A172 (cell line): ENCODE measurements around the gene CETP. TPM values are rescaled to one million over a fixed set of nuclear protein-coding genes. Genes with fewer than 3 reads are reported as not detected.
"Not testable (repeated sequence)": the region's sequence is repeated elsewhere in the genome, so short reads cannot be mapped to it uniquely, and the experiment has no call there.

Experiments used
- DNase-seq: peaks from one replicate; pipeline ENCODE4 v3.0.0-alpha.2; 2015; ENCODE audit warnings: low spot score
- total RNA-seq: library from RNA; depleted of rRNA; stranded (reverse); fragments of >200 nt; shearing (Covaris generic); gene quantifications from 2 replicates; pipeline ENCODE4 v1.2.3, GENCODE V29; 2014

Gene CETP
- total RNA-seq, 1 experiment from 2014 or later = not detected

GRCh38 chr16:56980792-56981724 is 19.3 kb downstream of the CETP start:
- DNase-seq = no peak

DNA sequence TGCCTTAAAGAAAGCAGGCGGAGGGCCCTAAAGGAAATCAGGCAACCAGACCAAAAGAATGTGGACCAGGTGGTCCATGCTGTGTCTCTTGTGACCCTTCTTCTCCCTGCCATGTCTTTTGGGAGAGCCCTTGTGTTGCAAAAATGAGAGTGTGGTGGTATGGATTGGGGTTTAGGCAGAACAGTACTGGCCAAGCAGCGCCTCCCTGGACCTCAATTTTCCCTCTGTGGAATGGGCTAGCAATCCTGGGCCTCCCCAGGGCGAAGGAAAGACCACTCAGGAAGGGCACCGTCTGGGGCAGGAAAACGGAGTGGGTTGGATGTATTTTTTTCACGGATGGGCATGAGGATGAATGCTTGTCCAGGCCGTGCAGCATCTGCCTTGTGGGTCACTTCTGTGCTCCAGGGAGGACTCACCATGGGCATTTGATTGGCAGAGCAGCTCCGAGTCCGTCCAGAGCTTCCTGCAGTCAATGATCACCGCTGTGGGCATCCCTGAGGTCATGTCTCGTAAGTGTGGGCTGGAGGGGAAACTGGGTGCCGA is 20.1 kb downstream of the CETP start:
- no peak for DNase-seq

- no peak for DNase-seq
These were observed 20.9 kb downstream of the CETP start for GRCh38 chr16:56982695-56983094.

DNA sequence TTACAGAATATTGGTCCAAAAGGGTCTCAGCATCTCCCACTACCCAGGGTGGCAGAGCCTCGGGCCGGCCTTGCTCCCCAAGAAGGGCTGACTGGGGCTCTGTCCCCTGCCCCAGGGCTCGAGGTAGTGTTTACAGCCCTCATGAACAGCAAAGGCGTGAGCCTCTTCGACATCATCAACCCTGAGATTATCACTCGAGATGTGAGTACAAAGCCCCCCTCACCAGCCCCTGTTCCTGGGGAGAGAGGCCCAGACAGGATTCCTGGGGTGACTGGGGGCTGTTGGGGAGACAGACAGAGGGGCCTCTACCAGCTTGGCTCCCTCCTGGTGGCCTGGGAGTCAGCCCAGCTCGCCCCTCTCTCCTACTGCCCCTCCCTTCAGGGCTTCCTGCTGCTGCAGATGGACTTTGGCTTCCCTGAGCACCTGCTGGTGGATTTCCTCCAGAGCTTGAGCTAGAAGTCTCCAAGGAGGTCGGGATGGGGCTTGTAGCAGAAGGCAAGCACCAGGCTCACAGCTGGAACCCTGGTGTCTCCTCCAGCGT is 21.5 kb downstream of the CETP start:
- no peak for DNase-seq

DNA sequence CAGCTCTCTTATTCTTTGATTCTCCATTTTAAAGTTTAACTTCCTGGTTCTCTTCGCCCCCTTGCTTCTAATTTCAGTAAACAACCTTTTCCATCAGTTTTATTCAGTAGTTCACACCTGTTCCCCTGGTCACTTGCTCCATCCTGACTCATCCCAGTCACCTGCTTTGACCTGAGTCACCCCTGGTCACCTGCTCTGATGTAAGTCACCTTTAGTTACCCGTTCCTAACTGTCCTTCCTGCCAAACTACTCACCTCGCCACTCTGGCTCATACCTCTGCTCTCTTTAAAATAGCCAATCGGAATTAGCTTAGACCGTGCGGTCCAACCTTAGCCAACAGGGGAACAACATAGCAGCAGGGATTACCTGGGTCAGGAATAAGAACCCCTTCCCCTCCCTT is 22.9 kb downstream of the CETP start:
- no peak for DNase-seq

DNA sequence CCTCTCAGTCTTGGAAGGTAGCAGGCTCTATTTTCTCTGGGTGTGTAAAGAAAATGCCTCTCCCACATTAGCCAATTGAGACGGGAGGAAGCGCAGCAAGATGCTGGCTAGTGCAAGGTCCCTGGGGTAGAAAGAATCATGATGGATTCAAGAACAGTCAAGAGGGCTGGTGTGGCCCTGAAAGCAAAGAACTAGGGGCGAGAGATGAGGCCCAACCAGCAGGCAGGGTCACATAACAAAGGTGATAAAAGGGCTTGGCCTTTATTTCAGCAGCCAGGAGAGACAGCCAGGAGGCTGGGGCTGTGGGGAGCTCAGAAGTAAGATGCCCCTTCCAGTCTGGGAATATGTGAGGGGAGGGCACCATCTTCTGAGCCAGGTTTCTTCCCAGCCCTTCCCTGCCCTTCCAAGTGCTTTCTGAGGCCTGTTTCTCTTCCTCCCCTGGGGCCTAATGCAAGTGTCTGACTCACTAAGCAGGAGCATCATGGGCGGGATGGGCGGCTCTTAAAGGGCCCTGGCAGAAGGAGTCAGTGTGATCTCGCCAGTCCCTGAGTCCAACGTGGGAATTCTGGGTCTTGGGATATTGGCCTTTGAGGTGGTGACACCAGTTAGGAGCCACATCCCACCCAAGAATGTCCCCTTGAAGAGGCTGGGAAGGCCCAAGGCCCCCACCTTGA is 23.7 kb downstream of the CETP start:
- peak; percentile 86 for DNase-seq

GRCh38 chr16:56985962-56986360 is 24.2 kb downstream of the CETP start:
- DNase-seq = no peak

DNA sequence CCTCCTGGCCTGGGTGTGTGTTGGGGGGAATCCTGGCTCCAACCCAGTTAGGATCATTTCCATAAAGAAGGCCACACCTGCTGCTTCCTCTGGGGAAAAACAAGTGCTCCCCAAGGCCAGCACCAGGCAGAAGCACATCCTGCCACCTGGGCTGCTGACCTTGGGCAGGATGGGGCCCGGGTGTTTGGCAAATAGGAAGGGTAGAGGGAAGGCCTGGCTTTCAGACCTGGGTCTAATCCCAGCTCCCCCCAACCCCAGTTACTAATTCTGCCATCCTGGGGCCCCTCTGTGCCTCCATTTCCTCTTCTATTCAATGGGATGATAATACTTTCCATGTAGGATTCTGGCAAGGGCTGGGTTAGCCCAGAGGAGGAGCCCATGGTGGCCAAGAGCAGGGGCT is 24.6 kb downstream of the CETP start:
- no peak for DNase-seq

- not testable (repeated sequence) for DNase-seq
These were observed 25.2 kb downstream of the CETP start for GRCh38 chr16:56986908-56987307.

DNA sequence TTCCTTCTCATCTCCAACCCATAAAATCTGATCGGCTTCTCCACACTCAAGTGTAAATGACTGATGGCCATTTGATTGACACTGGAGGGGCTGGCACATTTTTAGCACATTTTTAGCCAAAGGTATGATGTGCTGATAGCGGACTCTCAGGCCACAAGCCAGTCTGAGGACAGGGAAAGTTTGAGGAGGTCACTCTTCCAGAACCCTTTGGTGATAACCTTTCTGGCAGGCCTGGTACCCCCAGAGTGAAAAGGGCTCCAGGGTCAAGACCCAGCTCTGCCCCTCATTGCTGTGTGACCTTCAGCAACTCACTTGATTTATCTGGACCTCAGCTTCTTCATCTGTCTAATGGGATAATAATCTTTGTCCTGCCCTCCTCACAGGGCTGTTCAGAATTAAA is 25.9 kb downstream of the CETP start:
- DNase-seq = no peak

DNA sequence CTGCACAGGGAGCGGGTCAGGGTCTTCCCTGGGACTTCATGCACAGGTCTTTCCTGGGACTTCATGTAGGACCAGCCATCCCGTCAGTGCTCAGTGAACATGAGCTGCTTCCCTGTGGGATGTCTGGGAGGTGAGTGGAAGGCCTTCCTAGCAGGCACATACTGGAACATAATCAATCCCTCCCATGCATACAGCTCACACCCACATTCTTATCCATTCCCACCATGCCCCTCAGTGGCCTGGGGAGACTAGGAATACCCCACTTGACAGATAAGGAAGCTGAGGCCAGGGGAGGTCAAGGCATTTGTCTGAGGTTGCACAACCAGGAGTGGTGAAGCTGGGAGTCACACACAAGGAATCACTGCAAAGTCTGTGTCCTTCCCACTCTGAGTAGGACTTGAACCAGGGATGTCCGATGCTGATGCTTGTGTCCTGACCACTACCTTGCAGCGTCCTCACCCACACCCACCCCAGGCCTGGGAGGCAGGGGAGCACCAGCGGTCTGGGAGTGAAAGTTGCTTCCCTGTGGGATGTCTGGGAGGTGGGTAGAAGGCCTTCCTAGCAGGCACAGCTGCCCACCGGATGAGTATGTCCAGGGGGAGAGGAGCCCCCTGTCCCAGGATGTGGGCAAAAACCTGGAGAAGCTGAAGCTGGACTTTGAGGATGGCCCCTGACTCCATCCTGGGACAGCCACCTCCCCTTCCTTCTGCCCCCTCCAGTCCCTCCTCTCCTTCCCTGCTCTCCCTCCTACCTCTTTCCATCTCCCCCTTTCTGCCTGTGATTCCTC is 26.6 kb downstream of the CETP start:
- no peak for DNase-seq

DNA sequence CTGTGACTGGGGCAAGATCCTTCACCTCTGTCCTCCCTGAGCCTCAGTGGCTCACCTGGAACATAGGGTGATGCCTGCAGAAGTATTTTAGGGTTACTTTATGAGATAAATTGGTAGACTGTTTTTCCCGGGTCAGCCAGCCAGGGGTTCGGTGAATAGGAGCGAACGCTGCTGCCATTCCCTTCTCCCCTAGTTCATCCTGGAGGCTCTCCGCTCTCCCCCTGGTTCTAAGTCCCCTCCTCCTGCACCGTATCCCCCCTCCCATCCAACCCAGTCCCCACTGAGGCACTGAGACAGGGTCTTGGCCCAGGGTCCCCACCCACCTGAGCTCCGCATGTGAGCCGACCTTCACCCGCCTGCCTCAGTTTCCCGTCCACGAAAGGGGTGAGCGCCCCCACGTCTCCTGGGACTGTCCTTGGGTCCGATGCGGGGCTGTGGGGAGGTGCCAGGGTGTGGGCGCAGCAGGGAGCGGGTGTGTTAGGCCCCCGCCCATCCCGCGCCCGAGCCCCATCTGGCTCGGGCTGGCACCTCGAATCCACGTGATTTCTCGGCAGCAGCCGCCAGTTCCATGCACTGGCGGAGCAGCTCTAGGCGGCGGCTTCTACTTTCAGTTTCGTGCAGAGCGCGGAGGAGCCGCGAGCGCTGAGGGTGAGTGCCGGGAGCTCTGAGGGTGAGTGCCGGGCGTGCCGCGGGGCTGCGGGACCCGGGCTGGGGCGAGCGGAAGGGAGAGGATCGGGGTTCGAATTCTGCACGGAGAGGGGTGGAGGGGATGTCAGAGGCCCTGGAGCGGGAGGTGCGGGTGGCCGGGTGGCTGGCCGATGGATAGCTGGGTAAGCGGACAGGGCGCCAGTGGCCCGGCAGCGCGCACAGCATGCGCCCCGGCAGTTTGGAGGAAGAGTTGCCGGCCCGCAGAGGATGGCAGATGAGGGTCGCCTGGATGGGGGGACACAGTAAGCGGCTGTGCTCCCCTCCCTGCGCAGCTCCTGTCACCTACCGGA is 27.5 kb downstream of the CETP start, which contains the start of gene NLRC5:
Gene NLRC5, plus strand, starts transcription at position 610 of the 998 bp plus-strand sequence. CDS start 31,156 bp downstream, outside the sequence.
- peak; percentile 74 for DNase-seq

DNA sequence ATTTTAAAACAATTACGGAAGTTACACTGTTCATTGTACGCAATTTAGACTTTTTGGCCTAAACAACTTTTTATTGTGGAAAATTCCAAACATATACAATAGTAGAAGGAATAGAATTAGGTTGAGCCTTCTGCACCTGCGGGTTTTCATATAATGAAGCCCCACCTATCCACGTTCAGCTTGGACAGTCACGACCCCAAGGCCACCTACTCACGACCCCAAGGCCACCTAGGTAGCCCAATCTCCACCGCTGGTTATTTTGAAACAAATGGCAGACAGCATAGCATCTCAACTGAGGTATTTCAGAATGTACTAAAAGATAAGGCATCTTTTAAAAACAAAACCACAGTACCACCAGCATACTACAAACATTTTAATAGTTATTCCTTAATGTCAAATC is 28.2 kb downstream of the CETP start:
- no peak for DNase-seq

- no peak for DNase-seq
These were observed 28.9 kb downstream of the CETP start for GRCh38 chr16:56990407-56991286.

DNA sequence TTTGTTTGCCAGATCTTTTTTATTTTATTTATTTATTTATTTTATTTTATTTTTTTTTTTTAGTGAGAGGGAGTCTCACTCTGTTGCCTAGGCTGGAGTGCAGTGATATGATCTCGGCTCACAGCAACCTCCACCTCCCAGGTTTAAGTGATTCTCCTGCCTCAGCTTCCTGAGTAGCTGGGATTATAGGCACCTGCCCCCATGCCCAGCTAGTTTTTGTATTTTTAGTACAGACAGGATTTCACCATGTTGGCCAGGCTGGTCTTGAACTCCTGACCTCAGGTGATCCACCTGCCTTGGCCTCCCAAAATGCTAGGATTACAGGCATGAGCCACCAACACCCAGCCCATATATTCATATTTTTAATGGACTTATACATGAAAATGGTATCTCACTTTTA is 30.7 kb downstream of the CETP start:
- not testable (repeated sequence) for DNase-seq

- DNase-seq = no peak
These were observed 31.5 kb downstream of the CETP start for GRCh38 chr16:56993204-56993603.

GRCh38 chr16:56994311-56994710 is 32.6 kb downstream of the CETP start:
- no peak for DNase-seq

DNA sequence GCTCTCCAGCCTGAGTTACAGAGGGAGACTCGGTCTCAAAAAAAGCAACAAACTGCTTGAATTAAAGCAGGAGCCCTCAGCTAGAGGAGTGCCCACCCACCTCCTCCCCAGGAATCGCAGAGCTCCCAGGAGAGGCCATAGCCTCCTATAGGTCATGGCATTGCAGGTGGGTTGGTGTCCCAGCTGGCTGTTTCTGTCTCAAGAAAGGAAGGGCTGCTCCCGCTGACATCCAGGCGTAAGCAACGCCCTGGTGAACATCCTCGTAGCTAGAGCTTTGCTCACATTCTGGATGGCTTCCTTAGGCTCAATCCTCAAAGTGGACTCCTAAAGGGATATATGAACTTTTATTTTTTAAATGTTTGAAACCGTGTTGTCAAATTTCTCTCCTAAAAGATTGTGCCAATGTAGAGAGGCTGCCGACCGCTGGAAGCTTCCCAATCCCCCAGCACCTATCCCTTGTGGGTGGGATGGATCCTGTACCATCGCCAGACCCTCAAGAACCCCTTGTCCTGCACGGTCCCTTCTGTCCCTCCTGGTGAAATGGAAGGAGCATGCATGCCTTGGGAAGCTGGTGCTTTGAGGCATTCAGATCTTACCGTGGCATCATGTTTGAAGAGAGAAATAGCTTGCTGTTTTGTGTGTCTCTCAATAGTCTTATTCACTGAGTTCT is 33.5 kb downstream of the CETP start:
- no peak for DNase-seq

- DNase-seq = no peak
These were observed 35.5 kb downstream of the CETP start for GRCh38 chr16:56997264-56997663.
